A673 (cell line): Measurements from ENCODE around the gene OXCT1.

Experiments used
- EZH2 ChIP-seq: fragments of 200-600 bp; sonication (generic); IDR thresholded peaks from 2 replicates; pipeline ENCODE4 v1.6.1; 2017; ENCODE audit warnings: borderline replicate concordance, low read depth, mild to moderate bottlenecking, mixed read lengths, antibody characterized with exemption, low read length; ENCODE audit not compliant: poor library complexity, severe bottlenecking
- TF ChIP-seq, protein P1 (sequence below): fragments of 300-800, 200-600 bp; sonication (generic); conservative IDR thresholded peaks from 2 replicates; pipeline ENCODE4 v1.5.1; 2017; ENCODE audit warnings: low read depth, mild to moderate bottlenecking, antibody characterized with exemption, low read length, moderate library complexity, mixed read lengths

DNA sequence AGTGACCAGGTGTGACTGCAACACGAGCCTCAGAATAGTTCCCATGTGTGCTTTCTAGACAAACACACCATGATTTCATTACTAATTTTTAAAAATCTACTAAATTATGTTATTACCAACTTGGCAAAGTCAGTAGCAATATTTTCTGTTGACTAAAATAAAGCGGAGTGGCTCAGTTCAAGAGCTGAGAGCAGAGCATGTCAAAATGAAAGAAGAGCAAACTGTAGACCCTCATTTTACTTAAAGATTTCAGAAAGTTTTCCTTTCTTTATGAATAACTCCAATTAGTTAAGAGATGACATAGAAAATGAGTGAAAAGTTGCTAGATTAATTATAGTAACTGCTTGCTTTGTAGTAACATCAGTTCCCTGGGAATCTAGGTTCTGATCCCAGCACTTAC is 17.9 kb downstream of the OXCT1 start:
- TF ChIP-seq, protein P1, sequence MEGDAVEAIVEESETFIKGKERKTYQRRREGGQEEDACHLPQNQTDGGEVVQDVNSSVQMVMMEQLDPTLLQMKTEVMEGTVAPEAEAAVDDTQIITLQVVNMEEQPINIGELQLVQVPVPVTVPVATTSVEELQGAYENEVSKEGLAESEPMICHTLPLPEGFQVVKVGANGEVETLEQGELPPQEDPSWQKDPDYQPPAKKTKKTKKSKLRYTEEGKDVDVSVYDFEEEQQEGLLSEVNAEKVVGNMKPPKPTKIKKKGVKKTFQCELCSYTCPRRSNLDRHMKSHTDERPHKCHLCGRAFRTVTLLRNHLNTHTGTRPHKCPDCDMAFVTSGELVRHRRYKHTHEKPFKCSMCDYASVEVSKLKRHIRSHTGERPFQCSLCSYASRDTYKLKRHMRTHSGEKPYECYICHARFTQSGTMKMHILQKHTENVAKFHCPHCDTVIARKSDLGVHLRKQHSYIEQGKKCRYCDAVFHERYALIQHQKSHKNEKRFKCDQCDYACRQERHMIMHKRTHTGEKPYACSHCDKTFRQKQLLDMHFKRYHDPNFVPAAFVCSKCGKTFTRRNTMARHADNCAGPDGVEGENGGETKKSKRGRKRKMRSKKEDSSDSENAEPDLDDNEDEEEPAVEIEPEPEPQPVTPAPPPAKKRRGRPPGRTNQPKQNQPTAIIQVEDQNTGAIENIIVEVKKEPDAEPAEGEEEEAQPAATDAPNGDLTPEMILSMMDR, result no peak
- no peak for TF ChIP-seq EZH2
